Smooth muscle cell (in vitro differentiated cells): ENCODE measurements around the gene ZNF598. TPM values are rescaled to one million over a fixed set of nuclear protein-coding genes. Genes with fewer than 3 reads are reported as not detected.
A peak's percentile ranks its signal among the peaks of the same experiment; 100 is the strongest.

Experiments used
- DNase-seq: peaks from one replicate; lab custom pipeline; 2025; ENCODE audit not compliant: unreplicated experiment; lab: John Stamatoyannopoulos, UW
- H2AFZ ChIP-seq: fragments of 200-600 bp; sonication (generic); 2 replicates; pipeline ENCODE4 v1.6.0; 2016; ENCODE audit warnings: antibody characterized with exemption, low read depth, mild to moderate bottlenecking
- H3F3A ChIP-seq: fragments of 200-600 bp; sonication (generic); 2 replicates; pipeline ENCODE4 v1.6.0; 2017; ENCODE audit warnings: antibody characterized with exemption, low read depth
- H3K27ac ChIP-seq: fragments of 200-600 bp; sonication (generic); 2 replicates; pipeline ENCODE4 v1.5.1; 2016; ENCODE audit warnings: low read depth, mild to moderate bottlenecking
- H3K27me3 ChIP-seq: fragments of 200-600 bp; sonication (generic); 2 replicates; pipeline ENCODE4 v1.6.1; 2016; ENCODE audit warnings: low read depth, mild to moderate bottlenecking
- H3K36me3 ChIP-seq: fragments of 200-600 bp; sonication (generic); 2 replicates; pipeline ENCODE4 v1.5.1; 2016; ENCODE audit warnings: low read depth
- H3K4me1 ChIP-seq: fragments of 200-600 bp; sonication (generic); 2 replicates; pipeline ENCODE4 v1.5.1; 2016; ENCODE audit warnings: low read depth
- H3K4me2 ChIP-seq: fragments of 200-600 bp; sonication (generic); 2 replicates; pipeline ENCODE4 v1.6.0; 2016; ENCODE audit warnings: mild to moderate bottlenecking
- H3K4me3 ChIP-seq: fragments of 200-600 bp; sonication (generic); 2 replicates; pipeline ENCODE4 v1.5.1; 2016; ENCODE audit warnings: mild to moderate bottlenecking
- H3K79me2 ChIP-seq: fragments of 200-600 bp; sonication (generic); 2 replicates; pipeline ENCODE4 v1.6.0; 2016; ENCODE audit warnings: low read depth, mild to moderate bottlenecking
- H3K9ac ChIP-seq: fragments of 200-600 bp; sonication (generic); 2 replicates; pipeline ENCODE4 v1.6.0; 2016; ENCODE audit warnings: low read depth
- H3K9me3 ChIP-seq: fragments of 200-600 bp; sonication (generic); replicated peaks from 2 replicates; pipeline ENCODE4 v1.5.1; 2016; ENCODE audit warnings: low read depth
- H4K20me1 ChIP-seq: fragments of 200-600 bp; sonication (generic); 2 replicates; pipeline ENCODE4 v1.6.0; 2016; ENCODE audit warnings: low read depth
- CTCF ChIP-seq: fragments of 200-600 bp; sonication (generic); IDR thresholded peaks from 2 replicates; pipeline ENCODE4 v1.5.1; 2017; ENCODE audit warnings: borderline replicate concordance, mild to moderate bottlenecking, antibody characterized with exemption; ENCODE audit not compliant: insufficient read depth, poor library complexity, severe bottlenecking
- WGBS: methylation state at CpG from one replicate; pipeline ENCODE4 v1.1.7; 2016; ENCODE audit warnings: low lambda C conversion rate; 5-methylcytosine and 5-hydroxymethylcytosine counted together
- polyA plus RNA-seq: library from polyadenylated mRNA; unstranded; fragments of >200 nt; fragmentation: Nextera tagmentation; extraction: Ambion mirVana; gene quantifications from 2 replicates; pipeline ENCODE4 v1.2.1, GENCODE V29; 2016
- total RNA-seq: library from RNA; depleted of rRNA; stranded (reverse); fragments of >200 nt; gene quantifications from 2 replicates; pipeline ENCODE4 v1.2.3, GENCODE V29; 2014

The ZNF598 gene
- total and polyA plus RNA-seq, 2 experiments from 2014 or later, result 27.2 to 27.9 TPM

GRCh38 chr16:1971796-1972489 lies 37.7 kb downstream of the ZNF598 start, which contains the start of gene TBL3:
Gene TBL3 (plus strand): TSS chr16:1972053. CDS start chr16:1972165, 112 bp downstream.
- no peaks in the 10 kb centered on the region for H3K27me3 ChIP-seq
- peak within 1 kb of the TSS; percentile 86 for H3K9ac ChIP-seq
- H3K4me2 ChIP-seq, result peak within 1 kb of the TSS; percentile 85
- no peaks in the 10 kb centered on the region for H3K9me3 ChIP-seq
- H3K36me3 ChIP-seq, result no peaks in the 10 kb centered on the region
- H2AFZ ChIP-seq, result peak within 1 kb of the TSS; percentile 40
- no peak for TF ChIP-seq CTCF
- H3K4me3 ChIP-seq, result peak within 1 kb of the TSS; percentile 79
- WGBS, result under 1% methylated on average over 68 of the region's 78 CpGs
- H4K20me1 ChIP-seq, result no peaks in the 10 kb centered on the region
- H3K79me2 ChIP-seq, result peaks cover 18% of the 10 kb centered on the region
- H3K4me1 ChIP-seq, result peaks cover 5% of the 10 kb centered on the region
- no peaks in the 10 kb centered on the region for H3F3A ChIP-seq
- H3K27ac ChIP-seq, result peak within 1 kb of the TSS; percentile 77
- peak; percentile 81 for DNase-seq

- Histone ChIP-seq H3K27ac (no peak overlapping the region), H3K36me3 (no peaks in the 10 kb centered on the region), H3K4me1 (peaks cover 18% of the 10 kb centered on the region), H3K9ac (no peak overlapping the region), H3F3A (peaks cover 4% of the 10 kb centered on the region), H3K4me2 (no peak overlapping the region), H3K4me3 (no peak overlapping the region), H3K79me2 (peaks cover 42% of the 10 kb centered on the region), H4K20me1 (peaks cover 12% of the 10 kb centered on the region), H3K9me3 (no peaks in the 10 kb centered on the region), H2AFZ (no peak overlapping the region), H3K27me3 (no peaks in the 10 kb centered on the region)
- 94% methylated on average over 40 of the region's 41 CpGs for WGBS
- DNase-seq, result no peak
- TF ChIP-seq CTCF, result no peak
Measured at GRCh38 chr16:1968146-1968953, 41.3 kb downstream of the ZNF598 start.

GRCh38 chr16:1966460-1966859 lies 43.2 kb downstream of the ZNF598 start, which contains the start of gene RNF151:
Gene RNF151 (plus strand): TSS chr16:1966856. CDS start chr16:1966882, 26 bp downstream.
- no peak for TF ChIP-seq CTCF
- no peak for DNase-seq
- 99% methylated on average over 6 of the region's 6 CpGs for WGBS
- Histone ChIP-seq H3K4me1 (peaks cover 20% of the 10 kb centered on the region), H3K9me3 (no peaks in the 10 kb centered on the region), H3K4me3 (peak within 1 kb of the TSS; percentile 79), H4K20me1 (peaks cover 31% of the 10 kb centered on the region), H2AFZ (no peak within 1 kb of the TSS), H3F3A (peaks cover 18% of the 10 kb centered on the region), H3K27ac (peak within 1 kb of the TSS; percentile 95), H3K4me2 (peak within 1 kb of the TSS; percentile 88), H3K9ac (peak within 1 kb of the TSS; percentile 98), H3K27me3 (no peaks in the 10 kb centered on the region), H3K79me2 (peaks cover 36% of the 10 kb centered on the region), H3K36me3 (no peaks in the 10 kb centered on the region)
